Hippocampal formation (tissue), 2 donors: ENCODE data around the gene DIO3.

ENCODE experiments used
- DNase-seq, 2 donors: peaks; one replicate each; lab custom pipeline; 2025; lab: John Stamatoyannopoulos, UW

The DIO3 gene

DNA sequence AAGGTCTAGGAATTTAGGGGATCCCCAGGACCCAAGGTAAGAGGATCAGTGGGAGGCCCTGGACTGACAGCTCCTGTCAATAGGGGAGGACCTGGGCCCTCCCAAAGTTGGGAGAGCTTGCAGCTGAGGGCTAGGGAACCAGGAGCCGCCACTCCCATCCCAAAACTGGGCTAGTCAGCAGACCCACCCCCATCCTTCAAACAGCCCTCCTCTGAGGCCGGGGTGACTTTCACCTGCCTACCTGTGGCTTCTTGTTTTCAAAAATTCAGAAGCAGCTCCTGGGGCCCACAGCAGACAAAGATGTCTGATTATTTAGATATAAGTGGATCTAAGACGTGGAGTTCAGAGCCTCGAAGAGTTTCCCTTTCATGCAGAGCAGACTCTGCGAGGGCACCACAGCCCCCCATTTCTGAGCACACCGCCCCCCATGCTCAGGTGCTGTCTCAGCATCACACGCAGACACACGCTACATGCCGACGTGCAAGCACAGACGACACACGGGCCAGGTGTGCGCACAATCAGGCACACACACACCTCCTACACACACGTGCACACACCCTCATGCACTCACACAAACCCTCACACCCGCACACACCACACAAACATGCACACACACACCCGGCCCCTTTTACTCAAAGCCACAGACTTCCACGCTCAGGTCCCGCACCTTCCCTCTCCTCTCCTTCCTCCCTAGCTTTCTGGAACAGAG lies 21.9 kb downstream of the DIO3 start:
- DNase-seq: no peak

DNA sequence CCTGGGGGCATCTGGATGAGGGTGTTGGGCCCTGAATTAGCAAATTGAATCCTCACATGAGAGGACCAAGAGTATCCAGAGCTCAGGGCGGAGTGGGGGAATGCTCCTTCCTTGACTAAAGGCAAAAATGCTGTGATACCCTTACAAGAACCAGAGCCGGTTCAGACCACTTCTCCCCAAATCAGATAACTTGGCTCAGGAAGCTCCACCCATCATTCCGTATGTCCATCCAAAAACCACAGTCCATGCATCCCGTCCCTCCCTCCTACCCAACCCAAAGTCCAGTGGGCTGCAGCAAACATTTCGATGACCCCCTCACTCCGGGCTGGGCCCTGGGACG lies 22.4 kb downstream of the DIO3 start:
- DNase-seq: no peak

DNA sequence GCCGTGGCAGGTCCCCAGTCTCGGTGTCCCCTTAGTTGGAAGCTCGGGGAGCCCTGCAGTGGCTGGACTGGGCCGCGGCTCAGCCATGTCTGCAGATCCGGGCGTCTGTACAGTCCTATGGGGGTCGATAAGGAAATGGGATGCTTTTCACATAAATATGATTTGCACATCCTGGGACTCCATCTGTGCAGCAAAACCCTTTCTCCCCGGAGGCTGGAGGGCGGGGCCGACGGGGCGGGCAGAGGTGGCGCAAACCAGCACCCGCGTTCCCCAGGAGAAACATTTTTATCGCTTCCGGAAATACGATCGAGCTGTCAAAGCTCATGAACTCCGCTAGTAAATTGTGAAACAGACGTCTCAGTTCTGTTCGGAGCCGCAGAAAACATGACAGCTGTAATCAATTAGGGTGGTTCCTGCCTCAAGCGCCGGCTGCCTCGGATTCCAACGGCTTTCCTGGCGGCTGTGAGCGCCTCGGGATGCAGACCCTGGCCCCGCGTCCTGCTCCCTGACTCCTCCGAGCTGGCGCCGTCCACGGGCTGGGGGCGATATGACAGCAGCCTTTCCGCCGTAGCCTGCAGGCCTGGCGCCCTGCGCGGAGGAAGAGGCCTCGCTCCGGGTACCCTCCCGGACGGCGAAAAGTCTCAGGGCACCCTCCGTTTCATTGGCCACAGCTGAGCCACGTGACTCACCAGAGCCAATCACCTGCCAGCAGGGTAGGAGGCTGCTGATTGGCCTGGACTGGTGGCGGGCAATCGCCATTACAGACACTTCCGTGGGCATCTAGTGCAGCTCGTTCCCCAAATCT lies 23.0 kb downstream of the DIO3 start:
- no peak for DNase-seq

DNA sequence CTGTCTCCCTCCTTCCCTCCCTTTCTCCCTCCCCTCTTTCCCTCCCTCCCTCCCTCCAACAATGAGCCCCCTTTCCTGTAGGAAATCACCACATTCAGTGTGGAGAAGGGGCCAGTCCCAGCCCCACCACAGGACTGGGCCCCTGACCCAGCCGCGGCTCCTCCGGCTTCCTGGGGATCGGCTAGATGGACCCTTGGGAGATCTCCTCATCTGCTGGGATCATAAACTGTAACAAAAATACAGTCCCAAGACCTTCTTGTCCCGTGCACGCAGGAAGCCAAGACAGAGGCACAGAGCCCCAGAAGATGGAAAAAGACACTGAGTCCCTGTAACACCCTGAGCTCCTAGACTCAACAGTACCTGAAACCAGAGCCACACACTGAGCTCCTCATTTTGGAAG lies 23.9 kb downstream of the DIO3 start:
- no peak for DNase-seq

DNA sequence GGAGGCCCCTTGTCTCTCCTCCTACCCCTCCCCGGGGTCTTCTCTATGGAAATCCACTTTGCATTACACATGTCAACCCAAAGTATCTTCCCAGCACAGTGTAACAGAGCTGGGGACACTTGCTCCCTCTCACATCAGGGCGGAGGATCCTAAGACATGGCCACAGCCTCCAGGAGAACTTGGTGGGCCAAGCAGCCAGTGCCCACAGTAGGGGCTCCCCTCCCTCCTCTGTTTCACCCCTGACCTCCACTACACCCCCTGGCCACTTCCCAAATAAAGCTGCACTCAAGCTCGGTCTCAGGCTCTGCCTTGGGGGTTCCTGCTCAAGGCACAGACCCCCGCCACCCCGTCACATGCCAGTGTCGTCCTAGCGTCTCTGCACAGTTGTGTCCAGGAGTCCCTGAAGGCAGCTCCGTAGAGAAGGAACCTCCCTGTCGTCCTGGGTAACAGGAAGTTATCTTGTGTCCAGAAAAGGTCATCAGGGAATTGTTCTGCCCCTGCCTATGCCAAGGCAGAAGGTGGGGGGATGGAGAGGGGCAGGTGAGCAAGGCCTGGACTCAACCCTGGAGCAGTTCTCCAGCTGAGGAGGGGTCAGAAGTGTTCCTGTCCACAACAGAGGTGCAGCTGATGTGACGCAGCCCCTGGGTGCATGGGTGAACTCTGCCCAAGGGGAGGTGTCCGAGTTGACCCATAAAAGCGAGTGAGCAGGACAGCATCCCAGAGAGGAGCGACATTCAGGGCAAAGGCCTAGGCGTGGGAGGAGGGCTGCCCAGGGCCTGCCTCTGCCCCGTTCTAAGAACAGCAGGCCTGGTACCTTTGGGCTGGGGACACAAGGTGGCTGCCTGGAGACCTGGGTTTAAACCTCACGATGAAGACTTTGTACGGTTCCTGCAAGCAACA lies 25.5 kb downstream of the DIO3 start:
- no peak for DNase-seq

DNA sequence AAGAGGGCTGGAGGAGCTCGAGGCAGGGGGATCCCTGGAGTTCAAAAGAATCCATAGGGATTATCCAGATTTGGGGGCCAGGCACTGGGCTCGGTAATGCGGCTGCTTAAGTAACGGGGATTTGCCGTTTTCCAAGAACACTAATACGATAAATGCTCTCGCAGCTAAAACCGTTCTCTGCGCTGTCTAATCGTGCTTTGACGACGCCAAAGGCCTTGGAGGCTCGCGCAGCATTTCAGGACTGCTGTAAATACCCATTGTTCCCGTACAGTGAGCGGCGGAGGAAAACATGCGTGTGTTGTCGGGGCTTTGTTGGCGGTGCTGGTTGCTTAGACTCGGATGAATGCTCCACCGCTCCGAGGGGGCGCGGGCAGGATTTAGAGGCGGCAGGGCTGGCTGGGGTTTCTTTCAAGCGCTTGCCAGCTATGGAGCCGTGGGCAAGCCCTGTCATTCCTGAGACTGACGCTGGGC lies 26.2 kb downstream of the DIO3 start:
- DNase-seq: no peak

DNA sequence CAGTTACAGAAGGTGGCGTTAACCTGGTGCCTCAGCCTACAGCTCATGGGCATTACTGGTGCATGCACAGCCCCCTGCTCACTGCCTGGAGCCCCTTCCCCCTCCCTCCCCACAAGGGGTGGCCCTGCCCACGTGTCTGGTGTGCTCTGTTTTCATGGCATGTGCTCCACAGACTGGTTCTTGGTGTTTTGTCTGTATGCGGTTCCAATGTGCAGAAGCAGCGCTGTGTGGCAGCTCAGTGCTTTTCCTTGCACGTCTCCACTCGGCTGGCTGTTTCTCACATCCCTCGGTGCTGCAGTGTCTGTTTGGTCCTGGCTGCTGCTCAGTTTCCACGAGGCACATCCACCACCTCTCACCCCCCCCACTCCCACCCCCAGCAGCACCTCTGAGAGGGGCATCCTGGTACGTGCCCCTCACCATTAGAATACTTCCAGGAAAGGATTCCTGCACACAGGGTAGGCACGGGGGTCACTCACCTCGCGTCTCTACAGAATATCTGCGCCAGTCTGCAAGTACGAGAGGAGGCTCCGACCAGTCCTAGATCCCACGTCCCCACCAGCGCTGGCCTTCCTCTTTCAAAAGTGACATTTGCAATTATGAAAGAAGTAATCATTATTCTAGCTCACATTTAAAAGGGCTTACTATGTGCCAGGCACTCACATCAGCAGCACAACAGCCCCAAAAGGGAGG lies 27.1 kb downstream of the DIO3 start:
- no peak for DNase-seq

DNA sequence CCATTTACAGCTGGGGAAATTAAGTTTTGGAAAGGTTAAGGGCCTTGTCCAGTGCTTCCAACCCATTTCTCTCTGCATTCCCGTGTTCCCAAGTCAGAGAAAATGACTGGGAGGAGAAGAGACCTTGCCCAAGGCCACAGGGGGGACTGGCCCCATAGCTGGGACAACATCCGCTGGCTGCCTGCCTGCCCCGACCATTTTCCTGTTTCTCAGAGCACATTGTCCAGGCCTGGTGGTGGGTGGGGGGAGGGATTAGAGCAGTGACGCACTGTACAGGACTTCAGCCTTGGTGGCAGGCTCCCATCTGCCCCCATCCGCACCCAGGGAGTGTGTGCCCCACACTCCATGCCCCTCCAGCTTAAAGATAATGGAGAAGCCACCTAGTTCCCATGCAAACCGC lies 27.7 kb downstream of the DIO3 start:
- DNase-seq: no peak

DNA sequence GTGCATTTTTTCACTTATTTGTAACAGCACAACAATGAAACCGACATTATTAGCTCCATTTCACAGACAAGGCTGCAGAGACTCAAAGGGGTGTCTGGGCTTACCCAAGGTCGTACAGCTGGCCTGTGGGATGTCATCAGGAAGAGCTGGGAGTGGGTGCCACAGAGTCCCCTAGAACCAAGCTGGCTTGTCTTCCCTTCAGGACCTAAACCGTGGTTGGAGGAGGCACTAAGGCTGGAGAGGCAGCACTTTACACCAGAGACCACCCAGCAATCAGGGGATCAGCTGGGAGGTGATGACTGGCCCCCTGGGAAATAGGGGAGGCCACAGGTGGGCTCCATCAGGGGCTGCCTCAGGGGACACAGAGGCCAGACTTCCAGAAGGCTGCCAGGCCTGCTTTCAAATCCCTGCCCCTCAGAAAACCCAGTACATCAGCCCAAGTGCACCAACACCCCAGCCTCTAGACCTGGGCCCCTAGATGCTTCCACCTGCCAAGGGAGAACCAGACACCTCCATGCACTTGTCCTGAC lies 28.3 kb downstream of the DIO3 start:
- DNase-seq: no peak

DNA sequence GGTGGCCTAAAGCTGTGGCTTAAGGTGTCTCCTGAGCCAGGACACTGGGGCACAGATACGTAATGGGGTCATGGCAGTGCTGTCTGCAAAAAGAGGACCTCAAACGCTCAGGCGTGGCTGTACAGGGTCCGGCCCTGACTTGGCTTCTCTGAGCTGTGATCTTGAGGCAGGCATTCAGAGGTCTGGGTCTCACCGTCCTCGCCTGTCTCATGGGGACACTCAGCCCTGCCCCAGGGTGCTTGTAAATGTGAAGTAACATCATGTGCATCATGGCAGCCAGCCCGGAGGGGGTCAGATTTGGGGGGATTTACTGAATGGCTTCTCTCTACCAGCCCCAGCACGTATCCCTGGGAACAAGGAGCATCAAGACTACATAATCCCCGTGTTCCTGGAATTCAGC lies 28.8 kb downstream of the DIO3 start:
- no peak for DNase-seq

DNA sequence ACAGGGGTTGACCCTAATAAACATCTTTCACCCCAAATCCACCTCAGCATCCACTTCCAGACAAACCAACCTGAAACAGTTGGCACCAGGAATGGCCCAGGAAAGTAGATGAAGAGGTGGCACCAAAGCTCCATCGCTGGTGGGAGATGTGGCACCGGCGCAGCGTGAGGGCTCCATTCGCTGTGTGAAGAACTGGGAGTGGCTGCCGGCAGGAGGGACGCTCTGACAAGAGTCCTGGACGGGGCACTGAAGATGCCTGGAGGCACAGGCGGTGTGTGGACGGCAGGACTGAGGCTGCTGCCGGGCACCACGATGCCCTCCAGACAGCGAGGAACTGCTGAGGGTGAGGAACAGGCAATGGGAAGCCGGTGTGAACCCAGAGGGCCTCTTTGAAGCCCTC lies 29.3 kb downstream of the DIO3 start:
- DNase-seq: no peak

DNA sequence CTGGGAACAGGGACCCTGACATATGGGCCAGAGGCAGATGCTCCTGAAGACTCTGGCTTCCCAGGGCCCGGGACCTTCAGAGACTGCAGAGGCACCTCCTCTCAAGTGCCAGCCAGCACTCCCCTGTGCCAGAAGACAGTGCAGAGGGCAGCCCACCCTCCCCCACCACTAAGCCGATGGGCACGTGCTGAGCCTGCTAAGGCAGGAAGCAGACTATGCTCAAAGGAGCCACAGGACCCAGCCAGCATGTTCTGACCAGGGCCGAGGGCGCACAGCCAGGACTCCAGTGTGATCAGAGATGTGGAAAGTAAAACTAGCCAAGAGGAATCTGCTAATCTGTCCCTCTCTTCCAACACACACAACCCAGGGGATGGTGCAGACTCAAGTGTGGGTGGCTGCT lies 29.8 kb downstream of the DIO3 start:
- no peak for DNase-seq

DNA sequence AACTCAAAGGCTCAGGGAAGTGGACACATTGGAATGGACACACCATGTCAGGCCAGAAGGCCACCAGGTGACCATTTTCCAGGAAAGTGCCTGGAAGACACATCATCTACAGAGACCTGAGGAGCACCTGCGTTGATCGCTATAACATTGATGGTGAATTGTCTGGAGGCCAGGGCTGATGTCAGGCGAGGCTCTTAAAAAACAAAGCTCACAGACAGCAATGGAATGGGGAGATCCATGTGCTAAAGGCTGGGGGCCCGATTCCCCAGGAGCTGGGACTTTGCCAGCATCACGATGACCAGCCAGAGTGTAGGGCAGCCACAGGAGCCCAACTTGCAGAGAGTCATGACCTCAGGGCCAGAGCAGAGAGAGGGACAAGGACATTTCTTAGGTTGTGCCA lies 30.3 kb downstream of the DIO3 start:
- no peak for DNase-seq

DNA sequence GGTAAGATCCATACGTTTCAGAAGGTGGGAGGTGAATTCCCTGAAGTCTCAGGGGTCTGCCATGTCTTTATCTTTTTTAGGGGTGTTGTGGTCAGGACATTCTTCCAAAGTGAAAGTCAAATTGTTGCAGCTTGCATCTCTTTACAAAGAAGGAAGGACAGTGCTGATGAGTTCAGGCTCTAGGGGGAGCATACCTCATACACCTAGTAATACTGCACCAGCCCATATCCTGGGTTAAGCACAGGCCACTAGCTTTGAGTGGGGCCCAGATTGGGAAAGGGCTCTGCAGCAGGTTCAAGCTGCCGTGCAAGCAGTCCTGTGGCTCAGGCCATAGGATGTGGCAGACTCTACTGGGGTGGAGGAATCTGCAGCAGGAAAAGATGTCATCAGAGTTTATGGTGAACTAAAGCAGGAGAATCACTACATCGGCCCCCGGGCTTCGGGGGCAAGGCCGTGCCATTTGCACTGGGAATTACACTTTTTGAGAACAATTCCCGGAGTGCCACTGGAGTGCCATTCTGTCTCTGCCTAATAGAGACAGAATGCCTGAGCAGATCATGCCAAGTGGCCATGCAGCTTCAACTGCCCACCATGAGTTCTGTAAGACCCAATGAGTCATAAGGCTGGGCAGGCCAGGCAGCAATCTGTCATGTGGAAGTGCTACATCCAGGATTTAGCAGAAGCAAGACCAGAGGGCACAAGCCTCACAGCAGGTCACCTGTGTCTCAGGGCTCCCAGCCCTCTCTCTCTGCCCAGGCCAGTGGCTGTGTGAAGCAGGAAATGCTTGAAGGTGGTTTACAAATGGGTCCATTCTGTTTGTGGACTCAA lies 32.3 kb downstream of the DIO3 start:
- no peak for DNase-seq

DNA sequence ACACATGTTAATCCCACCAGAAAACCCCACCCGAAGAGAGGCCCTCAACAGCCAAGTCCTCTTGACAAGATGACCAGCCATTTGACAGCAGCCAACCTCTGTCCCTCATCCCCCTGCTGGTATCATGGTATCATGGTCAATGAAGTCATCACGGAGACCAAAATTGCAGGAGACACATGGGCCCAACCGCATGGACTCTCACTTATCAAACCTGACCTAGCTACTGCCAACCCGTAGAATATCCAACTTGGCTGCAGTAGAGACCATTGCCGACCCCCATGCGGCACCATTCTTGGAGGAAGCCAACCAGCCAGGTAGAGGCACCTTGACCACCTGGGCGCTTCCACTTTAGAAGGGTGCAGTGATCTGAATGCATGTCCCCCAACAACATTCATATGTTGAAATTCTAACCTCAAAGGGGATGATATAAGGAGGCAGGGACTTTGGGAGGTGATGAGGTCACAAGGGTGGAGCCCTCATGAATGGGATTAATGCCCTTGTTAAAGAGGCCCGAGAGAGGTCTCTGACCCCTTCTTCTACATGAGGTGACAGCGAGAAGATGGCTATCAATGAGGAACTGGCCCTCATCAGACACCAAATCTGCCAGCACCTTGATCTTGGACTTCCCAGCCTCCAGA lies 33.3 kb downstream of the DIO3 start:
- DNase-seq: no peak

DNA sequence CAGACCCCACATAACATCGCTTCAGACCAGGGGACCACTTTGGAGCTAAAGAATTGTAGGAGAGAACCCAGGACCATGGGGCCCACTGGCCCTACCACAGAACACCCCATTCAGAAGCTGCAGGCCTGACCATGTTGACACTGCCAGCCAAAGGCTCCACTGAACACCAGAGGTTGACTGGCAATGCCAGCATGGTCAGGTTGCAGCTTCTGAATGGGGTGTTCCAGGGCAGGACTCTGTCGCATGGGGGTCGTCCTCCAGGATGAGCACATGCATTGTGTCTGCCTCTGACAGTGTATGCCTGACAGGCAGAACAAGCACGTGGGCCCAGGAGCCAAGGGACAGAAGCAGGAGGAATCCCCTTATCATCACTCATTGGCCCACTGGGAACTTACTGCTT lies 34.1 kb downstream of the DIO3 start:
- no peak for DNase-seq

DNA sequence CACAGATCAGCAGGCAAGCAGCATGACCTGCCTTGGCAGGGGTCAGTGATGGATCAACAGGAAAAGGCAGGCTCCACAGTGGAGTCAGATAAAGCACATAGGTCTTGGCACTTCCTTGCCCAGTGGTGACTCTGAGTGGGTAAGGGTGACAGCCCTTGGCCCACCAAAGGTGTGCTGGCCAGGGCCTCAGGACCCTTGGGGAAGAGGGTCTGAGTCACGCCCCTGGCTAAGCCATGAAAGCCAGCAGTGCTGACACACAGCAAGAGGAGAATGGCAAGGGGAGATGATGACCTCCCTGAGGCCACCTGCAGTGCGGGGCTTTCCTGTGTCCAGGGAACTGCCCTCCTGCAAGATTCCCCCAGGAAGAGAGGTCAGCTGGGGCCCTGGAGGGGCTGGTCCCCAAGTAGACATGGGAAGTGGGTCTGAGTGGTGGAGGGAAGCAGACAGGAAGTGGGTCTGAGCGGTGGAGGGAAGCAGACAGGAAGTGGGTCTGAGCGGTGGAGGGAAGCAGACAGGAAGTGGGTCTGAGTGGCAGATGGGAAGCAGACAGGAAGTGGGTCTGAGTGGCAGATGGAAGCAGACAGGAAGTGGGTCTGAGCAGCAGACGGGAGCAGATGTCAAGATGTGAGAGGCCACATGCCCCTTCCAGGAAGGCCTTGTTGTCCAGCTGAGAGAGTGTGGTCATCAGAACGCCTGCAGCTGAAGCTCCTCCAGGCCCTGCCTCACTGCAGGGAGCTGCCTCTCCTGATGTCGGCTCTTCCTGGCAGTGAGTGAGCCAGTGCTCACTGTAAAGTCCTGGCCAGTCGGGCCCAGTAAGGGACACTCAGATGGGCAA lies 34.8 kb downstream of the DIO3 start:
- no peak for DNase-seq

DNA sequence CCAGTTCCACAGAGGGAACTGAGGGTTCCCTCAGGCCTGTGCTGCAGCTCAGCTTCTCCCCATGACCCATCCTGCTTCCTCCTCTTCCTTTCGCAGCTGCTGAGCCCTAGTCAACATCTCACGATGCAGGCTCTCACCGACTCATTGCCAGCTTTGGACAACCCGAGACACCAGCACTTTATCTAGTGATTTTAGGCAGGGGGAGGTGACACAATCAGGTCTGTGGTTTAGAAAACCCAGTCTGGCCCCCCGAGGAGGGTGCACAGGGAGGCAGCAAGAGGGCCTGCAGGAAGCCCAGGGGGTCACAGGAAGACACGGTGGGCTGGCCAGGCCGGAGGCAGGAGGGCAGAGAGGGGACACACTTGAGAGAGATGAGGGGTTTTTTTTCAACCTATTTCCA lies 35.4 kb downstream of the DIO3 start:
- no peak for DNase-seq

DNA sequence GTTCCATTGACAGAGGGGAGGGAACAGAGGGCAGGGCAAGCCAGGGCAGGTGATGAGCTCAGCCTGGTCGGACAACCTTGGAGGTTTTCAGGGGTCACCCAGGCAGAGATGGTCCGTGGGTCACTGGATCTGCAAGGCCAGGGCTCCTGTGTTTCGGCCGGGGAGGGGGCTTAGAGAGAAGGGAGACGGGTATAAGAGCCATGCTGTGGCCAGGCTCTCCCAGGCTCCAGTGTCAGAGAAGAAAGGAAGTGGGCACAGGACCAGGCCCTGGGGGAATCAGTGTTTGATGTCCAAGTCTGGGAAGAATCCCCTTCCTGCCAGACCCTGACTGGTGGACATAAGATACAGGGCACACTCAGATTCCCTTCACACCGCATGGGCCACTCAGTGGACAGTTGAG lies 36.9 kb downstream of the DIO3 start:
- no peak for DNase-seq
